Nephron progenitor cell (in vitro differentiated cells): ENCODE measurements around the gene TP73.

Source experiments
- DNase-seq: peaks from one replicate; pipeline ENCODE4 v3.0.0; 2021
- H3K27ac Mint-ChIP-seq: 2 replicates; pipeline ENCODE4 v1.8.0; 2021; ENCODE audit warnings: mild to moderate bottlenecking, moderate library complexity, mixed read lengths
- H3K27me3 Mint-ChIP-seq: 2 replicates; pipeline ENCODE4 v1.8.0; 2021; ENCODE audit warnings: mild to moderate bottlenecking, low read depth, mixed read lengths; ENCODE audit not compliant: poor library complexity
- H3K36me3 Mint-ChIP-seq: 2 replicates; pipeline ENCODE4 v1.8.0; 2021; ENCODE audit warnings: low read depth, mixed read lengths
- H3K4me1 Mint-ChIP-seq: 2 replicates; pipeline ENCODE4 v1.8.0; 2021; ENCODE audit warnings: mixed read lengths
- H3K4me3 Mint-ChIP-seq: 2 replicates; pipeline ENCODE4 v1.8.0; 2021; ENCODE audit warnings: mild to moderate bottlenecking, moderate library complexity, mixed read lengths
- H3K9me3 Mint-ChIP-seq: 2 replicates; pipeline ENCODE4 v1.8.0; 2021; ENCODE audit warnings: mild to moderate bottlenecking, moderate library complexity, mixed read lengths
- TF ChIP-seq, protein P1 (sequence below): fragments of 200-600 bp; sonication (generic); IDR thresholded peaks from 2 replicates; pipeline ENCODE4 v1.5.0; 2021; ENCODE audit warnings: antibody characterized with exemption

The TP73 gene

DNA sequence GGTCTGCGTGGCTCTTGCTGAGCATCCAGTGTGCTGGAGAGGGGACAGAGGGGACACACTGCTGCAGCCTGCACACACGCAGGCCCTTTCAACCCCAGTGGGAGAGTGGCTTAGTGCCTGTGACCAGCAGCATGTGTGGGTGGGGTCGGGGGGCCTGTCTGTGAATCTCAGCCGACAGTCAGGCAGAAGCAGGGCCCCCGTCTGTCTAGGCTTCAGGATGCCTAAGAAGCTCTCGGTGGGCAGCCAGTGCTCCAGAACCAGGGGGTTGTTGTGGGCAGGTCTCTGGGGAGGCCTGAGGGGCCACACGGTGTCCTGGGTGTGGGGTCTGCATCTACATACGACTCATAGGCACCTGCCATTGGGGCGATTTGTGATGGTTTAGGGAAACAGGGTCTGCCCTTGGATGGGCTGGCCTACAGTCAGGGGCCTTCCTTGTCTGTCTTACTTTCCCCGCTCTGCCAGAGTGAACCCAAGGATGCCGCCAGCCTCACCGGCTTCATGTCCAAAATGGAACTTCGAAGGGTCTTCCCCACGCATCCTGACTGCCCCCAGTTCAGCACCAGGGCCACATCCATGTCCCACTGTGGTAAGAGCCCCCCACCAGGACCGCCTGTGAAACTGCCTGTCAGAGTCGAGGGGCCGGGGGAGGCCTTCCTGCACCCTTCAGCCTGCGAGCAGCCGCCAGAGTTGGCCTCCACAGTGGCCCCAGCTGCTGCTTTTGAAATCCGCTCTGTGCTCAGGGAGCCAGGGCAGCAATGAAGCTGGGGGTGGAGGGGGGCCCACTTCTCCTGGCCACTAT lies 101.5 kb downstream of the TP73 start:
- Mint-ChIP-seq H3K4me3 (no peak overlapping the region), H3K36me3 (no peaks in the 10 kb centered on the region), H3K4me1 (peaks cover 13% of the 10 kb centered on the region), H3K27ac (no peak overlapping the region), H3K9me3 (no peaks in the 10 kb centered on the region), H3K27me3 (peaks cover 31% of the 10 kb centered on the region)
- DNase-seq: no peak
- TF ChIP-seq, protein P1, sequence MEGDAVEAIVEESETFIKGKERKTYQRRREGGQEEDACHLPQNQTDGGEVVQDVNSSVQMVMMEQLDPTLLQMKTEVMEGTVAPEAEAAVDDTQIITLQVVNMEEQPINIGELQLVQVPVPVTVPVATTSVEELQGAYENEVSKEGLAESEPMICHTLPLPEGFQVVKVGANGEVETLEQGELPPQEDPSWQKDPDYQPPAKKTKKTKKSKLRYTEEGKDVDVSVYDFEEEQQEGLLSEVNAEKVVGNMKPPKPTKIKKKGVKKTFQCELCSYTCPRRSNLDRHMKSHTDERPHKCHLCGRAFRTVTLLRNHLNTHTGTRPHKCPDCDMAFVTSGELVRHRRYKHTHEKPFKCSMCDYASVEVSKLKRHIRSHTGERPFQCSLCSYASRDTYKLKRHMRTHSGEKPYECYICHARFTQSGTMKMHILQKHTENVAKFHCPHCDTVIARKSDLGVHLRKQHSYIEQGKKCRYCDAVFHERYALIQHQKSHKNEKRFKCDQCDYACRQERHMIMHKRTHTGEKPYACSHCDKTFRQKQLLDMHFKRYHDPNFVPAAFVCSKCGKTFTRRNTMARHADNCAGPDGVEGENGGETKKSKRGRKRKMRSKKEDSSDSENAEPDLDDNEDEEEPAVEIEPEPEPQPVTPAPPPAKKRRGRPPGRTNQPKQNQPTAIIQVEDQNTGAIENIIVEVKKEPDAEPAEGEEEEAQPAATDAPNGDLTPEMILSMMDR: no peak

- Mint-ChIP-seq H3K27ac (no peak overlapping the region), H3K9me3 (peaks cover 17% of the 10 kb centered on the region), H3K27me3 (peaks cover 44% of the 10 kb centered on the region), H3K4me3 (no peak overlapping the region), H3K4me1 (peaks cover 2% of the 10 kb centered on the region), H3K36me3 (no peaks in the 10 kb centered on the region)
- TF ChIP-seq, protein P1: no peak
- no peak for DNase-seq
Measured at GRCh38 chr1:3756394-3756793, 104.1 kb downstream of the TP73 start.

DNA sequence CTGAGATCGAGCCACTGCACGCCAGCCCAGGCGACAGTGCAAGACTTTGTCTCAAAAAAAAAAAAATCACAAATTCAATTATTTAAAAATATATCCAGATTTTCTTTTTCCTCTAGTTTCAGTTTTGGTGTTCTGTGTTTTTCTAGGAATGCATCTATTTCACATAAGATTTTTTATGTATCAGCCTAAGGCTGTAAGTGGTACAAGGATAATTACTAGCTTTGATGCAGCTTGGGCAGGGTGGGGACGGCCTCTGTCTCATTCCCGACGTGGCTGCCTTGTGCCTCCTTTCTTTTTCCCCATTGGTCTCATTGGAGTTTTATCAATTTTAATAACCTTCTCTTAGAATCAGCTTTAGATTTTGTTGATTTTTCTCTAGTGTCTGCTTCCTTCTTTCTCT lies 106.8 kb downstream of the TP73 start:
- DNase-seq: no peak
- H3K27ac Mint-ChIP-seq: no peak overlapping the region
- H3K36me3 Mint-ChIP-seq: no peaks in the 10 kb centered on the region
- TF ChIP-seq, protein P1: no peak
- peaks cover 4% of the 10 kb centered on the region for H3K4me1 Mint-ChIP-seq
- H3K4me3 Mint-ChIP-seq: no peak overlapping the region
- peaks cover 42% of the 10 kb centered on the region for H3K27me3 Mint-ChIP-seq
- peaks cover 17% of the 10 kb centered on the region for H3K9me3 Mint-ChIP-seq

DNA sequence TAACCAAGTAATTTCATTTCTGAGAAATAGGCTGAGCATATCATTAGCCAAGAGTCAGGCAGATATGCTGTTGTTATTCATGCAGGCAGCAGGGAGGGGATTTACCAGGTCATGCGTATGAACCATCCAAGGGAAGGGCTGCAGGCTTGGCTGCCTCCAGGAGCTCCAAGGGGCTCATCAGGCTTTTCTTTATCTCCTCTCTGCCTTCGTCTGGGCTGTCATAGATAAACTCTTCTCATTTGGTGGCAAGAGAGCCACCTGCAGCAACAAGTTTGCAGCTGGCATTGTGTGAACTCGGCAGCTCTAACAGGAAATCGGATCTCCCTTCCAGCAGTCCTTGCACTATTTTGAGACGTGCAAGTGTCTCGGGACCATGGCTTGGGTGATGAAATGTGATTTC lies 107.5 kb downstream of the TP73 start:
- Mint-ChIP-seq H3K27me3 (peaks cover 48% of the 10 kb centered on the region), H3K4me3 (no peak overlapping the region), H3K27ac (no peak overlapping the region), H3K4me1 (peaks cover 4% of the 10 kb centered on the region), H3K9me3 (peaks cover 17% of the 10 kb centered on the region), H3K36me3 (no peaks in the 10 kb centered on the region)
- DNase-seq: no peak
- TF ChIP-seq, protein P1: no peak

DNA sequence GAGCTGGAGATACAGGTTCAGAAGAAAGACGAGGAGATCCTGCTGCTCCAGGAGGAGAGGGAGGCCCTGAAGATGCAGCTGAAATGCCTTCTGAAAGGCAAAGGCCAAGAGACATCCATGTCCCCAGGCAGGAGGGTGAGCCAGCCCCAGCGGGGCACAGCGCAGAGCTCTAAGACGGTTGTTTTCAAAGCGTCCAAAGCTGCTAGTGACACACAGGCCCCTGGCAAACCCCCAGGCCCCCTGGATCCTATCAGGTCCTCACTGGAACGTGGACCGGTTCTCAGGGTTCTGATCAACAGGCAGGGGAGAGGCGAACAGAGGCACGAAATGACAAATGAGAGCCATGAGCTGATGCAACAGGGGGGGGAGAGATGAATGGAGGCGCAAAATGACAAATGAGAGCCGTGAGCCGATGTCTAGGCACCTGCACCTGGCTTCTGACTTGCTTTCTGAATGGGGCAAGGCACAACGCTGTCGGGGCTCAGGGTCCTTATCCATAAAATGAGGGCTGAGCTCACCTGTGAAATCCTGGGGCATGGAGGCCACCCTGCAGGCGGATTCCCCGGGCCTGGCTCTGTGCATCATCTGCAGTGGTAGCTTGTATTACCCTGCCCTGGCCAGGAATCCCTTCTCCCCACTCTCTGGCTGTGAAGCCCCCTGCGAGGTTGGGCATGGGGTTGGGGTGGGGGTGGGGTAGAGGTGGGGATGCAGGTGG lies 109.1 kb downstream of the TP73 start:
- H3K9me3 Mint-ChIP-seq: peaks cover 32% of the 10 kb centered on the region
- H3K4me3 Mint-ChIP-seq: no peak overlapping the region
- peak overlapping the region; percentile 65 for H3K27ac Mint-ChIP-seq
- H3K27me3 Mint-ChIP-seq: peaks cover 43% of the 10 kb centered on the region
- peaks cover 4% of the 10 kb centered on the region for H3K4me1 Mint-ChIP-seq
- DNase-seq: no peak
- TF ChIP-seq, protein P1: no peak
- no peaks in the 10 kb centered on the region for H3K36me3 Mint-ChIP-seq
